Psoas muscle (tissue), 8 donors: ENCODE measurements around the gene LRP1-AS. TPM values are rescaled to one million over a fixed set of nuclear protein-coding genes. Genes with fewer than 3 reads are reported as not detected.

Source experiments
- ATAC-seq, 4 donors: fragments of 200-7000 bp; cut with Tn5 transposase; one replicate each; pipeline ENCODE4 v1.9.1; 2020; ENCODE audit warnings: moderate library complexity in 3 of 4, mild to moderate bottlenecking in 2 of 4
- DNase-seq, 2 donors: peaks; one replicate each; pipeline ENCODE4 v3.0.0-alpha.2; 2020
- H3K27ac ChIP-seq: fragments of 200-600 bp; one replicate; pipeline ENCODE4 v1.8.0; 2022
- H3K27me3 ChIP-seq, 3 donors: fragments of 200-600 bp in 1 of 3; one replicate each; pipeline versions ENCODE4 v1.6.1 to v1.8.0; 2013 to 2022; ENCODE audit warnings: low read length in 2 of 3, mild to moderate bottlenecking in 2 of 3, moderate library complexity in 1 of 3; ENCODE audit not compliant: insufficient read depth in 3 of 3
- H3K36me3 ChIP-seq, 2 donors: fragments of 200-600 bp in 1 of 2; one replicate each; pipeline versions ENCODE4 v1.6.1 to v1.8.0; 2013 to 2022; ENCODE audit warnings: low read depth in 1 of 2, mild to moderate bottlenecking in 1 of 2, moderate library complexity in 1 of 2; ENCODE audit not compliant: insufficient read depth in 1 of 2
- H3K4me1 ChIP-seq: fragments of 200-600 bp; one replicate; pipeline ENCODE4 v1.8.0; 2022
- H3K4me3 ChIP-seq: fragments of 200-600 bp; one replicate; pipeline ENCODE4 v1.8.0; 2022; ENCODE audit warnings: mild to moderate bottlenecking
- H3K9me3 ChIP-seq: fragments of 200-600 bp; one replicate; pipeline ENCODE4 v1.8.0; 2022
- WGBS, 3 donors: extraction: QIAGEN DNeasy Blood & Tissue Kit; methylation state at CpG; one replicate each; pipeline versions ENCODE4 v1.1.6 to v1.1.7; 2013; 5-methylcytosine and 5-hydroxymethylcytosine counted together
- intact Hi-C, 2 donors: fragments of 100-400 bp; cut with DNase I; formaldehyde crosslinking; loops; one replicate each; pipeline versions ENCODE4 v1.11.0 to v1.14.2; 2022
- polyA plus RNA-seq, 3 donors: library from polyadenylated mRNA; stranded (reverse); fragments of 200-250 nt; gene quantifications; one replicate each; pipeline ENCODE4 v1.2.3, GENCODE V29; 2013
- total RNA-seq, 4 donors: library from RNA; stranded (reverse); fragmentation: NEBNext Ultra II Directional in 2 of 4; extraction: Animal tissue kit (Norgen Biotek cat#: 25700) in 2 of 4; gene quantifications; one replicate each; pipeline versions ENCODE4 v1.2.1 to v1.2.4, GENCODE V29; 2021 to 2023
- TF ChIP-seq, protein P1 (sequence below): fragments of 200-600 bp; IDR thresholded peaks from one replicate; pipeline ENCODE4 v1.8.0; 2022; ENCODE audit warnings: antibody characterized with exemption
- donor health status: healthy with polysubstance abuse.
- donor health status: DM: no; HTN: no; CAD: no; lungs with moderate emphysema.
- donor health status: Bipolar disorder and iron deficiency.
- donor health status: healthy.
- donor health status: DM: yes; HTN: yes; CAD: no.
- donor health status: DM: no; HTN: no; CAD: no.
- donor health status: DM: no; HTN: no; CAD: no.
- donor health status: DM: yes; HTN: yes; CAD: no.

LRP1-AS gene
- total and polyA plus RNA-seq, 7 donors = not detected

DNA sequence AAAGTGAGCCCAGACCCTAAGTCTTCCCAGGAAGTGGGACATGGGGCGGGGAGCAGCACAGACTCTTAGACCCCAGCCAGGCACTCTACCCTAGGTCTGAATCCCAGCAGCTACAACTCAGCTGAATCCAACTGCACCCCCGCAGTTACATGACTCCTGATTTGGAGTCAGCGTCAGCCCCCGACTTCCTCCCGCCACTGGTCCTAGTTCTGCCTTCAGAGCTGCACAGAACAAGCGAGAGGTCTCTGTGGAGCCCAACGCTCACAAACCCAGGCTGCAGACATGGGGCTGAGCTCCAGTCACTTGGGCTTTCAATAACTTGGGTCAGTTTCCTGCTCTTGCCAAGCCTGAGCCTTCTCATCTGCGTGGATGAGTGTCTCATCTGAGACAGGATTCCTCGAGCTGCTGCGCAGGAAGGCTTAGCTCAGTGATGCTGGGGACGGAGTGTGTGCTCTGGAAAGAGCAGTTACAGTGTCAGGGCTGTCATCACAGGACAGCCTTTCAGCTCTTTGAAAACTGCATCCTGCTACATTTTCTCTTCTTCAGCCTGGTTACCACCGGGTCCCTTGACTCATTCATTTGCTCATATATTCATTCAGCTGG, 38.6 kb upstream of the LRP1-AS start:
- Histone ChIP-seq H3K4me3 (no peak overlapping the region), H3K27me3 (no peaks in the 10 kb centered on the region), H3K4me1 (no peaks in the 10 kb centered on the region), H3K27ac (no peak overlapping the region), H3K9me3 (no peaks in the 10 kb centered on the region), H3K36me3 (peaks cover 0 to 42% of the 10 kb centered on the region in 2 donors)
- no peak for DNase-seq
- no peak for ATAC-seq
- WGBS, 3 donors = 82 to 86% (median 82%) methylated on average over 12 of the region's 12 CpGs
- TF ChIP-seq, protein P1, sequence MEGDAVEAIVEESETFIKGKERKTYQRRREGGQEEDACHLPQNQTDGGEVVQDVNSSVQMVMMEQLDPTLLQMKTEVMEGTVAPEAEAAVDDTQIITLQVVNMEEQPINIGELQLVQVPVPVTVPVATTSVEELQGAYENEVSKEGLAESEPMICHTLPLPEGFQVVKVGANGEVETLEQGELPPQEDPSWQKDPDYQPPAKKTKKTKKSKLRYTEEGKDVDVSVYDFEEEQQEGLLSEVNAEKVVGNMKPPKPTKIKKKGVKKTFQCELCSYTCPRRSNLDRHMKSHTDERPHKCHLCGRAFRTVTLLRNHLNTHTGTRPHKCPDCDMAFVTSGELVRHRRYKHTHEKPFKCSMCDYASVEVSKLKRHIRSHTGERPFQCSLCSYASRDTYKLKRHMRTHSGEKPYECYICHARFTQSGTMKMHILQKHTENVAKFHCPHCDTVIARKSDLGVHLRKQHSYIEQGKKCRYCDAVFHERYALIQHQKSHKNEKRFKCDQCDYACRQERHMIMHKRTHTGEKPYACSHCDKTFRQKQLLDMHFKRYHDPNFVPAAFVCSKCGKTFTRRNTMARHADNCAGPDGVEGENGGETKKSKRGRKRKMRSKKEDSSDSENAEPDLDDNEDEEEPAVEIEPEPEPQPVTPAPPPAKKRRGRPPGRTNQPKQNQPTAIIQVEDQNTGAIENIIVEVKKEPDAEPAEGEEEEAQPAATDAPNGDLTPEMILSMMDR = no peak
- intact Hi-C loops = loop anchor here in 1 of 2 donors (2.0 kb wide), 1 partner anchor 117 kb away; no protein-coding TSS in a partner anchor

DNA sequence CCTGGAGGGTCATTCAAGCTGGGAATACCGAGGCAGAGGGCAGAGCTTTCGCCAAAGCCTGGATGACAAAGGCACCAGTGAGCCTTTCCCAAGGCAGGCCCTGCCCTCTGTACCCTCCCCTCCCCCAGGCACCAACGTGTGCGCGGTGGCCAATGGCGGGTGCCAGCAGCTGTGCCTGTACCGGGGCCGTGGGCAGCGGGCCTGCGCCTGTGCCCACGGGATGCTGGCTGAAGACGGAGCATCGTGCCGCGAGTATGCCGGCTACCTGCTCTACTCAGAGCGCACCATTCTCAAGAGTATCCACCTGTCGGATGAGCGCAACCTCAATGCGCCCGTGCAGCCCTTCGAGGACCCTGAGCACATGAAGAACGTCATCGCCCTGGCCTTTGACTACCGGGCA, 38.0 kb upstream of the LRP1-AS start:
- no peak for ATAC-seq
- Histone ChIP-seq H3K27me3 (no peaks in the 10 kb centered on the region), H3K27ac (no peak overlapping the region), H3K4me1 (no peaks in the 10 kb centered on the region), H3K36me3 (peaks cover 0 to 45% of the 10 kb centered on the region in 2 donors), H3K4me3 (no peak overlapping the region), H3K9me3 (no peaks in the 10 kb centered on the region)
- WGBS, 3 donors = 84 to 93% (median 86%) methylated on average over 20 to 25 of the region's 25 CpGs
- DNase-seq = no peak
- TF ChIP-seq, protein P1 = no peak
- intact Hi-C loops = loop anchor here in 1 of 2 donors (2.0 kb wide), 1 partner anchor 117 kb away; no protein-coding TSS in a partner anchor

DNA sequence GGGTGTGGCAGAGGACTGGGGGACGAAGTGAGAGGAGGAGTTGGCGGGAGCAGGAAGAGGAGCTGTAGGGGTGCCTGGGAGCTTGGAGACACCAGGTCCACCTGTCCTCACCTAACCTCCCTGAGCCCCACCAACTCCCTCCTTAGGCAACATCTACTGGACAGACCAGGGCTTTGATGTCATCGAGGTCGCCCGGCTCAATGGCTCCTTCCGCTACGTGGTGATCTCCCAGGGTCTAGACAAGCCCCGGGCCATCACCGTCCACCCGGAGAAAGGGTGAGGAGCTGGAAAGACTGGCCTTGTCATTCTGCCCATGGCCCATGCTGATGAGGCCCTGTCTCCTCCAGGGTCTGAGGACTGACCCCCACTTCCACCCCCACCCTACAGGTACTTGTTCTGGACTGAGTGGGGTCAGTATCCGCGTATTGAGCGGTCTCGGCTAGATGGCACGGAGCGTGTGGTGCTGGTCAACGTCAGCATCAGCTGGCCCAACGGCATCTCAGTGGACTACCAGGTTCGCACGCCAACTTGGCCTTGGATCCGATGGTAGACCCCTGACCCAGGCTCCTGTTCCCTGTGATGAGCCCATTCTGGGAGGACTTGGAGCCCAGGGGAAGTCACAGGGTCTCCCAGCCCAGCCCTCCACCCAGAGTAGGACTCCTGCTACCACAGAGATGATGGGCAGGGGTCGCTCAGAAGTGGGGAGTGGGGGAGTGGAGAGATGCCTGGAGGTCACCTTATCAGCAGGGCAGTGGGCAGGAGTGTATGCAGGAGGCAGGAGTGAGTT, 36.7 kb upstream of the LRP1-AS start:
- intact Hi-C loops = loop anchor here (1.0 to 5.0 kb wide), 4 partner anchors 59 to 115 kb away; no protein-coding TSS in a partner anchor
- H3K4me3 ChIP-seq = no peak overlapping the region
- DNase-seq (no peak), ATAC-seq (no peak)
- H3K4me1 ChIP-seq = no peaks in the 10 kb centered on the region
- peaks cover 0 to 57% of the 10 kb centered on the region in 2 donors for H3K36me3 ChIP-seq
- no peak overlapping the region for H3K27ac ChIP-seq
- TF ChIP-seq, protein P1 = no peak
- no peaks in the 10 kb centered on the region for H3K9me3 ChIP-seq
- 92 to 96% (median 93%) methylated on average over 22 of the region's 22 CpGs for WGBS, 3 donors
- no peaks in the 10 kb centered on the region for H3K27me3 ChIP-seq

DNA sequence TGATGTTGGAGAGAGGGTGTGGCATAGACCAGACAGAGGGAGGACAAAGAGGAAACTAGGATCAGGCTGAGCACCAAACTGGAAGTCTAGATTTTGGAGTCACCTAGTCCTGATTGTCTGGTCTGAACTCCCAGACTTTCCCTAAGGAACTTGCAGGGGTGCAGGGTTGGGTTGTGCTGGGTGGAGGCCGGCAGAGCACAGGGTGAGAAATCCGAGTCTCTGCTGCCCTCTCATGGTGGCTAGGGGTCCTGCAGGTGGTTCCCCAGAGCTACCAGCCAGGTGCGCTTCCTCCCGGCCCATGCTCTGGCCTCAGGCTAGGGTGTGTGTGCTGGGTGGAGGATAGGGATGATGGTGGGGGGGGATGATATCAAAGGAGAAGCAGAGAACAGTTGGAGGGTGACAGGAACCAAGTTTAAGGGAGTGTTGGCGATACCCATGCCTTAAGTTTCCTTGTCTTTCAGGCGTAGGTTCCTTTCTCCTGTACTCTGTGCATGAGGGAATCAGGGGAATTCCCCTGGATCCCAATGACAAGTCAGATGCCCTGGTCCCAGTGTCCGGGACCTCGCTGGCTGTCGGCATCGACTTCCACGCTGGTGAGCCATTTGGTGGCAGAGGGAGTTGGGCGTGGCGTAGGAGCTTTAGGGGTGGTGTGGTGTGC, 35.6 kb upstream of the LRP1-AS start:
- WGBS, 3 donors = 60 to 66% (median 66%) methylated on average over 13 of the region's 13 CpGs
- Histone ChIP-seq H3K4me3 (no peak overlapping the region), H3K36me3 (peaks cover 0 to 58% of the 10 kb centered on the region in 2 donors), H3K9me3 (no peaks in the 10 kb centered on the region), H3K4me1 (no peaks in the 10 kb centered on the region), H3K27me3 (no peaks in the 10 kb centered on the region), H3K27ac (no peak overlapping the region)
- peak; percentile 73 to 85 for DNase-seq
- intact Hi-C loops = loop anchor here (1.0 to 5.0 kb wide), 3 partner anchors 58 to 111 kb away; no protein-coding TSS in a partner anchor
- TF ChIP-seq, protein P1 = peak; percentile 83
- ATAC-seq = peak; percentile 80 to 94 (median 92)
